NCI-H774 (cell line): ENCODE data around the gene RPL7A.
A peak's percentile ranks its signal among the peaks of the same experiment; 100 is the strongest.
"Not testable (repeated sequence)": the region's sequence is repeated elsewhere in the genome, so short reads cannot be mapped to it uniquely, and the experiment has no call there.

Experiments used
- DNase-seq: peaks from one replicate; lab custom pipeline; 2025; lab: John Stamatoyannopoulos, UW

RPL7A gene

GRCh38 chr9:133327834-133328484 lies 20.1 kb upstream of the RPL7A start:
- DNase-seq, result no peak

- DNase-seq, result not testable (repeated sequence)
Measured at GRCh38 chr9:133329306-133330156, 18.5 kb upstream of the RPL7A start.

- no peak for DNase-seq
Measured at GRCh38 chr9:133331221-133331620, 16.8 kb upstream of the RPL7A start.

- DNase-seq, result no peak
Measured at GRCh38 chr9:133331641-133332380, 16.2 kb upstream of the RPL7A start.

- DNase-seq, result no peak
Measured at GRCh38 chr9:133332381-133332730, 15.7 kb upstream of the RPL7A start.

- no peak for DNase-seq
Measured at GRCh38 chr9:133333011-133333410, 15.0 kb upstream of the RPL7A start.

GRCh38 chr9:133333566-133333965 lies 14.5 kb upstream of the RPL7A start:
- no peak for DNase-seq

GRCh38 chr9:133334161-133334560 lies 13.9 kb upstream of the RPL7A start:
- DNase-seq, result no peak

- DNase-seq, result not testable (repeated sequence)
Measured at GRCh38 chr9:133334888-133335287, 13.1 kb upstream of the RPL7A start.

GRCh38 chr9:133335924-133336811 lies 11.8 kb upstream of the RPL7A start, which contains the start of gene SURF6:
SURF6 (minus strand) TSS chr9:133336188; CDS start chr9:133336132, 56 bp downstream.
- DNase-seq, result peak; percentile 96

GRCh38 chr9:133339641-133340040 lies 8.4 kb upstream of the RPL7A start:
- no peak for DNase-seq

GRCh38 chr9:133340256-133340655 lies 7.8 kb upstream of the RPL7A start:
- no peak for DNase-seq

- DNase-seq, result no peak
Measured at GRCh38 chr9:133340916-133341315, 7.1 kb upstream of the RPL7A start.

- no peak for DNase-seq
Measured at GRCh38 chr9:133341369-133342068, 6.5 kb upstream of the RPL7A start.

GRCh38 chr9:133342069-133342406 lies 6.0 kb upstream of the RPL7A start:
- no peak for DNase-seq

GRCh38 chr9:133342570-133342969 lies 5.4 kb upstream of the RPL7A start:
- no peak for DNase-seq

- no peak for DNase-seq
Measured at GRCh38 chr9:133344071-133344470, 3.9 kb upstream of the RPL7A start.

GRCh38 chr9:133344979-133345378 lies 3.0 kb upstream of the RPL7A start:
- DNase-seq, result no peak

- DNase-seq, result no peak
Measured at GRCh38 chr9:133345596-133345995, 2.4 kb upstream of the RPL7A start.

- no peak for DNase-seq
Measured at GRCh38 chr9:133346021-133346785, 1.8 kb upstream of the RPL7A start.
